NCI-H1436 treated with DMSO at 0.1 percent for 48 hours (cell line): ENCODE data around the gene CTSF.
"Not testable (repeated sequence)": the region's sequence is repeated elsewhere in the genome, so short reads cannot be mapped to it uniquely, and the experiment has no call there.

Experiments used
- DNase-seq: peaks from one replicate; lab custom pipeline; 2025; lab: John Stamatoyannopoulos, UW

CTSF gene

DNA sequence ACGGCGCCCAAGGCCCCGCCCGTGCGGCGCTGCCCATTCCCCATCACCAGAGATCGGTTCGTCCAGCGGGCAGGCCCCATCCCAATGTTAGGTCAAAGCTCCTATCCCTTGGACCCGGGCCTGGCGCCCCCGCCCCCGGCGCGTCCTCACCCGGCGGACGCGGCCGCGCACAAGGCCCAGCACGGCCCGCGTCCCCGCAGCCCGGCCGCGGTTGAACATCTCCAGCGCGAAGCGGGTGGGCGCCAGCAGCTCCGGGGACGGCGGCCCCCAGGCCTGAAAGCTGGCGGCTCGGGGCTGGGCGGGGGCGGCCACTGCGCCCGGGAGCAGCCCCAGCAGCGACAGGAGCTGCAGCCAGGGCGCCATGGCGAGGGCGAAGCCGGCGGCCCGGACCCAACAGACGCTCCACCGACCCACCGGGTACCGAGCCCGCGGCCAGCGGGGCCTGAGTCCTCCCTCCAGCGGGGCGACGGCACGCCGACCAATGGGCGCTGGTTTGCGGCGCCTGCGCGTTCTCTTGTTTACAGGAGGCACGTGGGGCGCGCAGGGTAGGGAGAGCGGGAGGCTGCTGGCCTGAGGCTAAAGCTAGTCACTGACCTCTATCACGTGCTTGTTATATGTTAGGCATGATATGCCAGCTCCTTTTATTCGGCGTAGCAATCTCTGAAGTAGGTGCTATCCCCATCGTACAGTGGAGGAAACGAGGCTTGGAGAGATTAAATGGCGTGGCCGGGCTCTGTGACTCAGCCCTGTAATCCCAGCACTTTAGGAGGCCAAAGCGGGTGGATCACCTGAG is at the start of gene CTSF:
CTSF (minus strand) TSS at position 483 of the 793 bp plus-strand sequence; CDS start at position 363, 120 bp downstream.
- DNase-seq = no peak

DNA sequence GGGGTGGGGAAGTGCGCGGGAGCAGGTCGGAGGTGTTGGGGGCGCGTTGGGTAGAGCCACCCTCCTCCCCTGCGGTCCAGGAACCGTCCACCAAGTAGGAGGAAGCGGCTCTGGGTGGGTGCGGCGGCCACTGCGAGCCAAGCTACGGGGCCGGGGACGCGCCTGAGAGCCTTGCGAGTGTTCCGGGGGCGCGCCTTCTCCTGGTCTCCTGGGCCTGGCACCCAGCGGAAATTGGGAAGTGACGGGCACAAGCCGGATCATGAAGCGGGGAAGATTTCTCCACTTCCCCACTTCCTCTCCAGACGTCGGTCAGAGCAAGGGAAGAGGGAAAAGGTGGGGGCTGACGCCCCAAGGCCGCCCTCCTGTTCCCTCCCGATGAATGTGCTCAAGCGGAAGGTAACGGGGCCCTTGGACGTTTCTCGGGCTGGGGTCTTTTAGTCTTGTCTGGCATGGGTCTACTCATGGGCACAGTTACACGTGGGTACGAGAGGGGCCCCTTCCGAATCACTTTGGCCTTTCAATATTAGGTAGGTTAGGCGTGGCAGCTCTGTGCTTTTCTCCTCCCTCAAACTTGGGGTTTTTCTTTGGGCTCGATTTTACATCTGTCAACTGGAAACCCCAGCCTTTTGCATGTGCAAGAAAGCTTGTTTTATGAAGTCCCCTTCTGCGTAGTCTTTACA is 48.9 kb upstream of the CTSF start:
- DNase-seq = no peak

DNA sequence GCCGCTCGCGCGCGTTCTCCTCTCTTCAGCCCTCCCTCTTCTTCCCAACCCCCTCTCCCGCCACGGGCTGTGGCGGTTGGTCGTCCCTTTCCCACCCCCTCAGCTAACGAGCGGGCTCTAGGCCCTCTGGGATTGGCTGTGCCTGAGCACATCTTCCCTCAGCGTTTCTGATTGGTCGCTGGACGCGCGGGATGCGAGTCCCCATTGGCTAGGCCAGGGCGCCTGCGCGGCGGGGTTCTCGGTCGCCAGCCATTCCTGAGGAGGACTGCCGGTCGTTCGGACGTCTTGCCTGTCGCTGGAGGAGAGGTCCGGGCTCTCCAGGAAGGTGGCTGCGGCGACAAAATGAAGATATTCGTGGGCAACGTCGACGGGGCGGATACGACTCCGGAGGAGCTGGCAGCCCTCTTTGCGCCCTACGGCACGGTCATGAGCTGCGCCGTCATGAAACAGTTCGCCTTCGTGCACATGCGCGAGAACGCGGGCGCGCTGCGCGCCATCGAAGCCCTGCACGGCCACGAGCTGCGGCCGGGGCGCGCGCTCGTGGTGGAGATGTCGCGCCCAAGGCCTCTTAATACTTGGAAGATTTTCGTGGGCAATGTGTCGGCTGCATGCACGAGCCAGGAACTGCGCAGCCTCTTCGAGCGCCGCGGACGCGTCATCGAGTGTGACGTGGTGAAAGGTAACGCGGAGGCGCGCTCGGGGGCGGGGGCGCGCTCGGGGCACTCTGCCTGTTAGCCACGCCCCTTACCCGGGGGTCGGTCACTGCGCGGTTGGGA is 48.2 kb upstream of the CTSF start, which contains the start of gene RBM14:
RBM14 (plus strand) TSS at position 252 of the 776 bp plus-strand sequence; CDS start at position 343, 91 bp downstream.
- DNase-seq = peak; percentile 94

DNA sequence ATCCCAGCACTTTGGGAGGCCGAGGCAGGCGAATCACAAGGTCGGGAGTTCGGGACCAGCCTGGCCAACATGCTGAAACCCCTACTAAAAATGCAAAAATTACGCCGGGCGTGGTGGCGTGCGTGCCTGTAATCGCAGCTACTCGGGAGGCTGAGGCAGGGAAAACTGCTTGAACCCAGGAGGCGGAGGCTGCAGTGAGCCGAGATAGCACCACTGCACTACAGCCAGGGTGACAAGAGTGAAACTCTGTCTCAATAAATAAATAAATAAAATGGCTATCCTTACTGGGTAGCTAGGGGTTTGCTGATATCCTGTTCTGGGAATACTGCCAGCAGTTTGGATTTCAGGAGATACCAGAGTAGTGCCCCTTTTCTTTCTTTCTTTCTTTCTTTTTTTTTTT is 45.7 kb upstream of the CTSF start:
- no peak for DNase-seq

DNA sequence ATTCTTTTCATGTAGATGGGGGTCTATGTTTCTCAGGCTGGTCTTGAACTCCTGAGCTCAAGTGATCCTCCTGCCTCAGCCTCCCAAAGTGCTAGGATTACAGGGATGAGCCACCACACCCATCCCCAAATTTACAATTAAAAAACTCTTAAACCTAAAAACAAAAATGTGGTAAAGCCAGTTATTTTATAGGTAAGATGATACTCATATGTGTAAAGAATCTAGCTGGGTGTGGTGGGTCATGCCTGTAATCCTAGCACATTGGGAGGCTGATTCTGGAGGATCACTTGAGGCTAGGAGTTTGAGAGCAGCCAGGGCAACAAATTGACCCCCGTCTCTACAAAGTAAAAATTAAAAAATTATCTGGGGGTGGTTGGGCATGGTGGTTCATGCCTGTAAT is 44.1 kb upstream of the CTSF start:
- DNase-seq = no peak

DNA sequence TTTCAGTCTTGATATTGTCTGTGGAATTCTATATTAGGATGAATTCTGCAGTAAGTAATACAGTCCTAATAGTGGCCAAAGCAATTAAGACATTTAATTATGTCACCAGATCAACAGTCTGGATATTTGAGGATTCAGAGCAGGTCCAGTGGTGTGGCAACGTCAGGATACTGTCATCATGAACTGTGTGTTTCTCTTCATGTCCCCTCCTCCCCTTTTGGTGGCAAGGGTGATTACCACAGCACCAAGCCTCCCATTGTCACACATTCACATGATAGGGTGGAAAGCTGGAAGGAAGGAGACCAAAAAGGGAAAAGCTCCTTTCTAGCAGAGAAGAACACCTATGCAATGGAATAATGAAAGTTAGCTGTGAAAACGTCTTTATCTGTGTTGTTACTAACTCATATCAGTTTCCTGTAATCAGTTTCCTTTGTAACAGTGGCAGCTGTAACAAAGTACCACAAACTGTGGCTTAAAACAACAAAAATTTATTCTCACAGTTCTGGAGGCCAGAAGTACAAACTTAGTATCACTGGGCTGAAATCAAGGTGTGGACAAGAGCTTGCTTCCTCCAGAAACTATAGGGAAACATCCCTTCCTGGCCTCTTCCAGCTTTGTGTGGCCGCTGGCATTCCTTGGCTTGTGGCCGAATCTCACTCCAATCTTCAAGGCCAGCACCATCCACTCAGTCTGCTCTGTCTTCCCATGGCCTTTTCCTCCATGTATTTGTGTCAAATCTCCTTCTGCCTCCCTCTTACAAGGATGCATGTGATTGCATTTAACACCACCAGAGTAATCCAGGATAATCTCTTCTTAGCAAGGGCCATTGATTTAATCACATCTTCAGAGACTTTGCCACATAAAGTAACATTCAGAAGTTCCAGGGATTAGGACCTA is 41.6 kb upstream of the CTSF start:
- DNase-seq = no peak

DNA sequence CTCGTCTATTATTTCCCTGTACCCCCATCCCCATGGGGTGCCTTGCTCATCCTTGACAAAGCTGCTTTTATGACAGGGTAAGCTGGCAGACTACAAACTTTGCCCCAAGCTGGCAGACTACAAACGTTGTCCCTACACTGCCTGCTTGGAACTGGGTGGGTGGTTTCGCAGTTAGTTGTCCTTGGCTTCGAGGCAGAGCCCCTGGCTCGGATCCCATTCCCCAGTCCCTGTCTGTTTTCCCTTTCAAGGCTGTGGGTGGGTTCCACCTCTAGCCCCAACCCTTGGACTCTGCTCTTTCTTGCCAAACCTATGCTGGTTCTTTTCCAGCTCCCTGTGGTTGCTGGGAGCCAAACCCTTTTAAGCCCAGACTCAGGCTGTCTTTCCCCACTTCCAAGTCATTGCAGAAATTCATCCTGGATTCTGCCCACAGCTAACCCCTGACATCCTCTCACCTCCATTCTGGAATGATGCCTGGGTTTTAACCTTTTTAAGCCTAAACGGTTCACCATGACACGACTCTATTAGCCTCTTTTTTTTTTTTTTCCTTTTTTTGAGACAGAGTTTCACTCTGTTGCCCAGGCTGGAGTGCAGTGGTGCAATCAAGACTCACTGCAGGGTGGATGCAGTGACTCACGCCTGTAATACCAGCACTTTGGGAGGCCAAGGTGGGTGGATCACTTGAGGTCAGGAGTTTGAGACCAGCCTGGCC is 38.9 kb upstream of the CTSF start:
- no peak for DNase-seq

DNA sequence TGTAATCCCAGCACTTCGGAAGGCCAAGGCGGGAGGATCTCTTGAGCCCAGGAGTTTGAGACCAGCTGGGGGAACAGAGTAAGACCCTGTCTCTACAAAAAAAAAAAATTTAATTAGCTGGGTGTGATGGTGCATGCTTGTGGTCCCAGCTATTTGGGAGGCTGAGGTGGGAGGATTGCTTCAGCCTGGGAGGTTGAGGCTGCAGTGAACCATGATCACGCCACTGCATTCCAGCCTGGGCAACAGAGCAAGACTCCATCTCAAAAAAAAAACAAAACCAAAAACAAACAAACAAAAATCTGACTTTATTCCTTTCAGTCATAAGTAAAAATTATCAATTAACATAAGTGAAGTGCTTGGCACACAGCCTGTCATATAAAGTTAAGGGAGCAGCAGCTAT is 38.2 kb upstream of the CTSF start:
- not testable (repeated sequence) for DNase-seq

DNA sequence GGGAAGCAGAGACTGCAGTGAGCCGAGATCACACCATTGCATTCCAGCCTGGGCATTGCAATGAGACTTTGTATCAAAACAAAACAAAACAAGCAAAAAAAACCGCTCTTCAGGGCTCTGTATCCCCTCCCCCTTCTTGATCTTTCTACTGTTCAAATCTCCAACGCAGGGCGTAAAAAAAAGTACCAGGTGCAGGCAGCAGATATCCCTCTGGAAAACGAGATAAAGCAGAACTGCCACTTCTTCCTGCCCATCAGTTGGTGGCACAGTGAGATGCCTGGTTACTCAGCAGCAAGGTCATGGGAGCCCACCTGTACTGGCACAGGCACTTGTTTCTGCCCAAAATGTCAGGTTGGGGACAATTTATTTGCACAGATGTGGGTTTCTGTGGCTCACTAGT is 35.7 kb upstream of the CTSF start:
- no peak for DNase-seq

DNA sequence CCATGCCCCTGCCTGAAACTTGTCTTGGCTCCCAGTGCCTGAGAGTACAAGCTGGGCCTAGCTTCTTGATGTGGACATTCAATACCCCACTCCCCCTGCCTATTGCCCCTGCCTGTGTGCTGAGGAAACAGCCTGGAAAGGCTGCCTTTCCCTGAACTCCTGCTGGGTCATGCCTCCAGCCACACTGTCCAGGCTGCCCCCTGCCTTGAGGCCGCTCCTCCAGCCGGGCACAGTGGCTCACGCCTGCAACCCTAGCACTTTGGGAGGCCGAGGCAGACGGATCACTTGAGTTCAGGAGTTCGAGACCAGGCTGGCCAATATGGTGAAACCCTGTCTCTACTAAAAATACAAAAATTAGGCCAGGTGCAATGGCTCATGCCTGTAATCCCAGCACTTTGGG is 34.7 kb upstream of the CTSF start:
- DNase-seq = no peak

DNA sequence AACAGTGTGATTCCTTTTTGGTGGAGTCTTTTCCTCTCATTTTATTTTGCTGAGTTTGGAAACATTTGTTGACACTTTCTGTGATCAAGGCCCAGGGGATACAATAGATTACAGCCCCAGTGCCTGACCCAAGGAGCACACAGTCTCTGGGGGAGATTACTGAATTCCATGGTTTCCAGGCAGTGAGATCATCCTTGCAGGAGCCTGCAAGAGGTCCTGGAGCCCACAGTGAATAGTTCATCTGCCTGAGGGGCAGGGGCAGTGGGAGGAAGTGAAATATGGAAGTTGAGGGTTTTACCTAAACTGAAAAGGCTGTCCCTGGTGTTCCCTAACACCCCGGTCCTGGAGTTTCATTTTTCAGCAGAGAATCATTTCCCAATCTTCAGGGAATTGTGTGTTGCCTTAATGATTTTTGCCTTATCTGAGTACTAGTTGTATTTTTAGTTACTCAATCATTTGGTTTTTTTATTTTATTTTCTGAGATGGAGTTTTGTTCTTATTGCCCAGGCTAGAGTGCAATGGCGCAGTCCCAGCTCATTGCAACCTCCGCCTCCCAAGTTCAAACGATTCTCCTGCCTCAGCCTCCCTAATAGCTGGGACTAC is 32.3 kb upstream of the CTSF start:
- no peak for DNase-seq

DNA sequence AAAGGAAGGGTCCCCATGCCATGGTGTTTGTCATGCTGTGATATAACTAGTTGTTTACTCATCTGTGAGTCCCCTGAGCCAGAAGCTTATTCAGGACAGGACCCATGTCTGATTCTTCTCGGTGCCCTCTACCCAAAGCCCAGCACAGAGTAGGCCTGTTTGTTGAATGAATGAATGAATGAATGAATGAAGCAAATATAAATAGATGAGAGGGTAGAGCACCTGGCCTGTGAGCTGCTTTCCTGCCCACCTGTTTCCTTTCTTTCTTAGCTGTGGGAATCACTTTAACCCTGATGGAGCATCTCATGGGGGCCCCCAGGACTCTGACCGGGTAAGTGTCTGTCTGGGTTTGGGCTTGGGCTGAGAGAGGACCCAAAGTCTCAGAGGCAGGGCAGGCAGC is 31.8 kb upstream of the CTSF start:
- DNase-seq = no peak

DNA sequence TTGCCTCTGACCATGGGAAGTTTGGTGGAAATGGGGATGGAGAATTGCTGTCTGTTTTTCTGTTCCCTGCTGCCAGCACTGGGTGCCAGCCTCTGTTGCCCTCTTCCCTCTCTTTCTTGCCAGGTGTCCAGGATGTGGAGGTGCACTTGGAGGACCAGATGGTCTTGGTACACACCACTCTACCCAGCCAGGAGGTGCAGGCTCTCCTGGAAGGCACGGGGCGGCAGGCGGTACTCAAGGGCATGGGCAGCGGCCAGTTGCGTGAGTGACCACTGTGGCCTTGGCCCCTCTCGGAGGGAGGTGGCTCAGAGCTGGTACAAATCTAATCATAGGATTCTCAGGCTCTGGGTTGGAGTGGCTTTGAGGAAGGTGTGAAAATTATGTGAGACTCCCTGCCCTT is 30.6 kb upstream of the CTSF start:
- no peak for DNase-seq

DNA sequence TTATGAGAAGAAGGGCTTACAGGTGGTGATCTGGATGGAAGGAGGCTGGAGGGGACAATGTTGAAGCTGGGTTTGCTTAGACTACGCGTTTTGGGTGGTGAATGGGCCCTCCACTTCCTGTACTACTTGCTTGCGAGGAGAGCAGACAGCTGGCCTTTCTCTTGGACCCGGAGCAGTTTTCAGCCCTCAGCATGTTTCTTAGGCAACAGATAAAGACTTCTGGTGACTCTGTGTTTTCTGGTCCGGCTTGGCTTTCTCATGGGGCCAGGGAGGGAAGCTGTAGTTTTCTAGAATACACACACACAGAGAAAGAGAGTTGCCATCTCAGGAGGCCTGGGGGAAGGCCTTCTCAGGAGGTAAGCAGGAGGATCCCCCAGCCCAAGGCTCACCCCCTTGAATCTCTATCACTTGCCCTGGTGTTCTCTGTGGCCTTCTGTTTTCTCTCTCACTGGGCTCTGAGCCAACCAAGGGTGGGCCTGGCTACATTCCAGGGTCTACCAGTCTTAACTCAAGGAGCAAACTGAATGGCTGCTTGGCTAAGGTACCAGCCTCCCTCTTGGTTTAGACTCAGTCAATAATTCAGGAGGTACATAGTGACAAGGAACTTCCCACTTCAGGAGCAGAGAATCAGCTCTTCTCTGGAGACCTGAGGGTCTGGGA is 27.0 kb upstream of the CTSF start:
- DNase-seq = no peak

DNA sequence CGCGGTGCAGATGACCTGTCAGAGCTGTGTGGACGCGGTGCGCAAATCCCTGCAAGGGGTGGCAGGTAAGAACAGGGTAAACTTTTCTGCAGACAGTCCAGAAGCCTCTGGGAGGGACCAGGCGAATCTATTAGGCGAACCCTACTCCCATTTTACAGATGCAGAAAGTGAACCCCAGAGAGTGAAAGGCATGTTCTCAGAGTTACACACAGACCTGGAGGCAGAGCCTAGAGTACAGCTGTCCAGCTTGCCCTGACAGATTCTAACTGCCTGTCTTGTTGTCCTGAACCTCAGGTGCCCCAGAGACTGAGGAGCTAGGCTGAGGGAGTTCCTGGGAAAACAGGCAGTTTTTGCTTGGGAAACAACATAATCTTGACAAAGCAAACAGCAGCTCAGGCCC is 25.2 kb upstream of the CTSF start:
- DNase-seq = no peak

DNA sequence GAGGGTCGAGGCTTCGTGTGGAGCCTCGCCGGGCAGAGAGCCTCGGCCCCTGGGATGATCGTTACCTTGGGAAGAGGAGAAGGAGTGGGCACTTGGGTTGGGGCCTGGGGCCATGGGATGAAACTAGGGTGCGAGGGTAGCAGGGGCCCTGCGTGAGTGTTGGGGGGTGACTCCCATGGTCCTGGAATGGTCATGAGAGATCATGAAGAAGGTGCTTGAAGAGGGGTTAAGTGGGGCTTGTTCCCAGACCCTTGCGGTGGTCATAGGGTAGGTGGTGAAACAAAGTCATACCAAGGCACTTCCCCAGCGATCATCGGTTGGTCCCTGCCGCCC is 24.9 kb upstream of the CTSF start:
- no peak for DNase-seq

DNA sequence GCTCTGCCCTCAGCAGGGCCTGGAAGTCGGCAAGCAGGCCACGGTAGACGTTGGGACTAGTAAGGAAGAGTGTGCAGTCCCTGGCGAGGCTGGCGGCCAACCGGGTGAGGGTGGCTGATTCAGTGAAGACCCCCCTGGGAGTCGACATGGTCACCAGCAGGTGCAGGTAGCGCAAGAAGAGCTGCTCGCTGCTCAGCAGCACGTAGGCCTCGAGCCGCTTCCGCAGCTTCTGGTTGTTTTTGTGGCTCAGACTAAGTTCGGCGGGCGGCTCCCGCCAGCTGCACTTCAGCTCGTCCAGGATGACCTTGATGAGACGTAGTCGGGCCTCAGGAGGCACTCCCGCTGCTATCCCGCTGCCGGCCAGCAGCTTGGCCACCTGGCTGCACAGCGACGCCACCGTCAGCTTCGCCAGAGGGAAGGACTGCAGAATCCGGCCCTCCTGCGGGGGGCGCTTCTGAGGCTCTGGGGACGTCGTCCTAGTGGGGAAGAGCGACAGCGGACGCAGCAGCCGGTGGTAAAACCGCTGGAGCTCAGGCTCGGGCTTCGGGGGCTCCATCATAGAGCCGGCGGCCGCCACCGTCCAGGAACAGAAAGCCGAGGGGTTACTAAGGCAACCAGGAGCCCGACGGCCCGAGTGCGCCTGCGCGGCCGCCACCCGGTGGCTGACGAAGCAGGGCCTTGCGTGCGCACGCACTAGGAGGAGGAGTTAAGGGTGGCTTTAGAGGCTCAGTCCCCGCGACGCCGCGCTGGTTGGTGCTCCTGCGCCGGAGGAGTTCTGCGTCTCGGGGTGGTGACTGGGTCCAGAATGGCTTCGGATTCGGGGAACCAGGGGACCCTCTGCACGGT is 24.3 kb upstream of the CTSF start, which contains the start of the genes CCDC87 and CCS:
CCDC87 (minus strand) TSS at position 607 of the 846 bp plus-strand sequence; CDS start at position 559, 48 bp downstream.
CCS (plus strand) TSS at position 729 of the 846 bp plus-strand sequence; CDS start at position 806, 77 bp downstream.
- peak; percentile 80 for DNase-seq

DNA sequence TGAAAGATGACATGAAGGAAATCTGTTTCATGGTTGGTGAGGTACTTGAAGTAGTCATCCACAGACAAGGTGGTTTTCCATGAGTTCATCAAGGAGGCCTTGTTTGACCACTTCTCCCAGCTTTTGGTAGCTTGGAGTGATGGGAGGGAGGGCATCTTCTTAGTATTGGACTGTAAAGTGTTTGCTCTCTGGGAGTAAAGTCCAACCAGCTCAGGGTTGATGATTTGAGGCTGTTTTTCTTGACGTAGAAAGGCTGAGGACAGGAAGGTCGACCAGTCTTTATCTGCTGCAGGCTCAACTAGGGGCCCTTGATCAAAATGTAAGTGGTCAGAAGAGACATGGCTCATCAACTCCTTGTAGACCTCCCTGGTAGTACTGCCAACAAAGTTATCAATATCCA is 22.8 kb upstream of the CTSF start:
- no peak for DNase-seq
